HL-60 (cell line): Measurements from ENCODE around the gene ATP8A1.
"Not testable (repeated sequence)": the region's sequence is repeated elsewhere in the genome, so short reads cannot be mapped to it uniquely, and the experiment has no call there.

ENCODE experiments used
- DNase-seq, 2 experiments: peaks; one replicate each; pipeline ENCODE4 v3.0.0-alpha.2; 2010 to 2020; ENCODE audit warnings: low read depth in 1 of 2, low spot score in 1 of 2
- H3K27ac ChIP-seq: fragments of 250-450 bp; sonication (Bioruptor Pico); replicated peaks from 2 replicates; pipeline ENCODE4 v1.5.1; 2020; ENCODE audit warnings: mild to moderate bottlenecking, moderate library complexity
- H3K27me3 ChIP-seq: fragments of 250-450 bp; sonication (Bioruptor Pico); 2 replicates; pipeline ENCODE4 v1.5.1; 2021; ENCODE audit warnings: mild to moderate bottlenecking, moderate library complexity; ENCODE audit not compliant: insufficient read depth, poor library complexity, severe bottlenecking
- H3K4me3 ChIP-seq: replicated peaks from 2 replicates; pipeline ENCODE4 v1.5.1; 2011; ENCODE audit warnings: mild to moderate bottlenecking, control low read depth, low read length; ENCODE audit not compliant: insufficient read depth
- CTCF ChIP-seq: IDR thresholded peaks from one replicate; pipeline ENCODE4 v1.5.1; 2011; ENCODE audit warnings: low read length, control low read depth, inconsistent platforms; ENCODE audit not compliant: insufficient read depth
- GABPA ChIP-seq: IDR thresholded peaks from 2 replicates; pipeline ENCODE4 v1.6.1; 2012; ENCODE audit warnings: low read depth
- POLR2AphosphoS5 ChIP-seq: IDR thresholded peaks from 2 replicates; pipeline ENCODE4 v1.6.1; 2012; ENCODE audit warnings: low read depth
- SPI1 ChIP-seq: IDR thresholded peaks from 2 replicates; pipeline ENCODE4 v1.6.1; 2012; ENCODE audit warnings: low read depth, mild to moderate bottlenecking, borderline replicate concordance
- TF ChIP-seq, protein P1 (sequence below): IDR thresholded peaks from 2 replicates; pipeline ENCODE4 v1.6.1; 2012; ENCODE audit warnings: low read depth; ENCODE audit not compliant: insufficient replicate concordance

The ATP8A1 gene

GRCh38 chr4:42702895-42703294 lies 46.0 kb upstream of the ATP8A1 start:
- no peak for DNase-seq
- Histone ChIP-seq H3K4me3 (no peak overlapping the region), H3K27me3 (no peaks in the 10 kb centered on the region), H3K27ac (no peak overlapping the region)
- no peak for TF ChIP-seq SPI1
- no peak for TF ChIP-seq CTCF
- TF ChIP-seq, protein P1, sequence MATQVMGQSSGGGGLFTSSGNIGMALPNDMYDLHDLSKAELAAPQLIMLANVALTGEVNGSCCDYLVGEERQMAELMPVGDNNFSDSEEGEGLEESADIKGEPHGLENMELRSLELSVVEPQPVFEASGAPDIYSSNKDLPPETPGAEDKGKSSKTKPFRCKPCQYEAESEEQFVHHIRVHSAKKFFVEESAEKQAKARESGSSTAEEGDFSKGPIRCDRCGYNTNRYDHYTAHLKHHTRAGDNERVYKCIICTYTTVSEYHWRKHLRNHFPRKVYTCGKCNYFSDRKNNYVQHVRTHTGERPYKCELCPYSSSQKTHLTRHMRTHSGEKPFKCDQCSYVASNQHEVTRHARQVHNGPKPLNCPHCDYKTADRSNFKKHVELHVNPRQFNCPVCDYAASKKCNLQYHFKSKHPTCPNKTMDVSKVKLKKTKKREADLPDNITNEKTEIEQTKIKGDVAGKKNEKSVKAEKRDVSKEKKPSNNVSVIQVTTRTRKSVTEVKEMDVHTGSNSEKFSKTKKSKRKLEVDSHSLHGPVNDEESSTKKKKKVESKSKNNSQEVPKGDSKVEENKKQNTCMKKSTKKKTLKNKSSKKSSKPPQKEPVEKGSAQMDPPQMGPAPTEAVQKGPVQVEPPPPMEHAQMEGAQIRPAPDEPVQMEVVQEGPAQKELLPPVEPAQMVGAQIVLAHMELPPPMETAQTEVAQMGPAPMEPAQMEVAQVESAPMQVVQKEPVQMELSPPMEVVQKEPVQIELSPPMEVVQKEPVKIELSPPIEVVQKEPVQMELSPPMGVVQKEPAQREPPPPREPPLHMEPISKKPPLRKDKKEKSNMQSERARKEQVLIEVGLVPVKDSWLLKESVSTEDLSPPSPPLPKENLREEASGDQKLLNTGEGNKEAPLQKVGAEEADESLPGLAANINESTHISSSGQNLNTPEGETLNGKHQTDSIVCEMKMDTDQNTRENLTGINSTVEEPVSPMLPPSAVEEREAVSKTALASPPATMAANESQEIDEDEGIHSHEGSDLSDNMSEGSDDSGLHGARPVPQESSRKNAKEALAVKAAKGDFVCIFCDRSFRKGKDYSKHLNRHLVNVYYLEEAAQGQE: no peak
- TF ChIP-seq POLR2AphosphoS5: no peak
- TF ChIP-seq GABPA: no peak

- not testable (repeated sequence) for DNase-seq, H3K4me3 ChIP-seq, H3K27me3 ChIP-seq, H3K27ac ChIP-seq
These were observed 44.9 kb upstream of the ATP8A1 start for GRCh38 chr4:42701780-42702179.

DNA sequence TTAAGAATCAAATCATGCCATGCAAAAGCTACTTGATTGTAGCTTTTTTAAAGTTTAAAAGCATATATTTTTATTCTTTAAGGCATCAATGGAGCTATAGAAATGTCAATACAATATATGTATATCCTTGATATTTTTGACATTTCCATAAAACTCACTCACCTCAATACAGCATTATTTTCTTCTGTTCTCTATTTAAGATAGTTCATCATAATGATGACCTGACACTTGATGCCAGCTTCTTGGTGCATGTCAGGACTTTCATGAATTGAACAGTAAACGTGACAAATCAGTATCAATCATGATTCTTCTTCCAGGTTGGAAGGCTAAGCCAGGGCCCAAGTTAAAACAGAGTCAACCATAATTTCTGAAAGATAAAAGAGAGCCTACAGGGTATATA lies 33.6 kb upstream of the ATP8A1 start:
- H3K27ac ChIP-seq: no peak overlapping the region
- DNase-seq: no peak

DNA sequence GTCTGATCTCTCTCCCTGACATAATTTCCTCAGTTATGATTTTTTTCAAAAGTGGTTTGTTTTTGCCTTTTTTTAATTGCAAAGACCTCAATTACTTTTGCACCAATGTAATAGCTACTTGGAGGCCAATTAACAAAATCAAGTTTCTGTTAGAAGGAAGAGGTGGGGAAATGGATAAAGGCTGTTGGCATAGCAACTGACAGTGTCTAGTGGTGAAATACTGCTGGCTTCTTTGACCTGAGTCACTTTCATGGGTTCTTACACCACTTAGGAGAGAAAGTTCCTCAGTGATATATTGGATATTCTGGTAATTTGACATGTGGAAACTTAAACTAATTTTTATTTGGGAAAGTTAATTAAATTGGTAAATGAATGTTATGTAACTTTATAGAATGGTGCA lies 26.5 kb upstream of the ATP8A1 start:
- H3K4me3 ChIP-seq: no peak overlapping the region
- no peak overlapping the region for H3K27ac ChIP-seq
- TF ChIP-seq, protein P1: no peak
- TF ChIP-seq CTCF: no peak
- TF ChIP-seq POLR2AphosphoS5: no peak
- TF ChIP-seq SPI1: no peak
- no peak for TF ChIP-seq GABPA
- no peaks in the 10 kb centered on the region for H3K27me3 ChIP-seq
- DNase-seq: no peak

More for the DNA sequence above, 33.6 kb upstream of the ATP8A1 start:
- Histone ChIP-seq H3K4me3 (no peak overlapping the region), H3K27me3 (no peaks in the 10 kb centered on the region)
- TF ChIP-seq POLR2AphosphoS5: no peak
- no peak for TF ChIP-seq CTCF
- TF ChIP-seq GABPA: no peak
- TF ChIP-seq, protein P1: no peak
- TF ChIP-seq SPI1: no peak
